ENCODE data around the gene ZDHHC24.
"Not testable (repeated sequence)": the region's sequence is repeated elsewhere in the genome, so short reads cannot be mapped to it uniquely, and the experiment has no call there.

Gene ZDHHC24

DNA sequence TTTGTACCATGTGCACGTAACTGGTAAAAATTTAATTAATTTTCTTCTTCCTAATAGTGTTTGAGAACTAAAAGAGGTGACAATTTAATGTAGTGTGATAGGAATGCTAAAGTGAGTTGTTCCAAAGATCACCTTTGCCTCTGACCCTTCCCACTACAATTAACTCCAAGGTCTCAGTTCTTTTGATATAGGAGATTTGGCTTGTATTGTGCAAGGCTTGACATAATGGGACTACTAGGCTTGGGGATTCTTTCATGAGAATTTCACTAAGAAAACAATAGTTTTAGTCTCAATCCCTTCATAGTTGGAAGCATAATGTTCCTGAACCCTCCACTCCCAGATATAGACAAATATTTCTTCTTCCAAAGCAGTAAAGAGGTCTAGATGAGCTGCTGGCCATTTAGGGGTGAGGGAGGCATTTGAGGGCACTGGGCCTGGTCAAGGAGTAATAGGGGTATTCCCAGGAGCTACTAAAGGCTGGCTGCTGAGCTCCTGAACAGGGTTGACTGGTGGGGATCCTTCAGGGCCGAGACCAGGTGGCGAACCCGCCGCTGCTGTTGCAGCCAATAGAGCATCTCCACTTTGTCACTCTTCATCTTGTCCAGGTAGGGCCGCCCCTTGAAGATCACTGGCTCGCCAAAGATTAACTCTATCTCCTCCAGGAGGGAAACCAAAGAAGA is 44.3 kb upstream of the ZDHHC24 start:
- Histone ChIP-seq H3K36me3 (ENCODE audit: insufficient read depth, low read length) (no peaks in the 10 kb centered on the region; the same call in 1 of the 2 replicates), H3K4me2 (ENCODE audit: insufficient read depth, low read length) (no peak overlapping the region), H3K79me2 (ENCODE audit: insufficient read depth, low read length) (peaks cover 9% of the 10 kb centered on the region), H2AFZ (ENCODE audit: low read depth, low read length) (no peak overlapping the region), H3K9me3 (ENCODE audit: insufficient read depth, low read length, severe bottlenecking) (no peaks in the 10 kb centered on the region), H3K4me3 (ENCODE audit: low read depth in 1 of 2, low read length in 2 of 2) (no peak overlapping the region), H3K27ac (ENCODE audit: low read length) (no peak overlapping the region), H3K4me1 (ENCODE audit: insufficient read depth, low read length) (peaks cover 26% of the 10 kb centered on the region), H3K27me3 (ENCODE audit: insufficient read depth, low read length, poor library complexity) (no peaks in the 10 kb centered on the region), H4K20me1 (ENCODE audit: insufficient read depth, low read length) (no peaks in the 10 kb centered on the region), H3K9ac (ENCODE audit: low read depth, low read length) (no peak overlapping the region)
- DNase-seq: no peak
- ATAC-seq (ENCODE audit: insufficient read depth, low read depth): no peak
- TF ChIP-seq, protein P1, sequence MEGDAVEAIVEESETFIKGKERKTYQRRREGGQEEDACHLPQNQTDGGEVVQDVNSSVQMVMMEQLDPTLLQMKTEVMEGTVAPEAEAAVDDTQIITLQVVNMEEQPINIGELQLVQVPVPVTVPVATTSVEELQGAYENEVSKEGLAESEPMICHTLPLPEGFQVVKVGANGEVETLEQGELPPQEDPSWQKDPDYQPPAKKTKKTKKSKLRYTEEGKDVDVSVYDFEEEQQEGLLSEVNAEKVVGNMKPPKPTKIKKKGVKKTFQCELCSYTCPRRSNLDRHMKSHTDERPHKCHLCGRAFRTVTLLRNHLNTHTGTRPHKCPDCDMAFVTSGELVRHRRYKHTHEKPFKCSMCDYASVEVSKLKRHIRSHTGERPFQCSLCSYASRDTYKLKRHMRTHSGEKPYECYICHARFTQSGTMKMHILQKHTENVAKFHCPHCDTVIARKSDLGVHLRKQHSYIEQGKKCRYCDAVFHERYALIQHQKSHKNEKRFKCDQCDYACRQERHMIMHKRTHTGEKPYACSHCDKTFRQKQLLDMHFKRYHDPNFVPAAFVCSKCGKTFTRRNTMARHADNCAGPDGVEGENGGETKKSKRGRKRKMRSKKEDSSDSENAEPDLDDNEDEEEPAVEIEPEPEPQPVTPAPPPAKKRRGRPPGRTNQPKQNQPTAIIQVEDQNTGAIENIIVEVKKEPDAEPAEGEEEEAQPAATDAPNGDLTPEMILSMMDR (IDR thresholded peaks at IDR 0.05; ENCODE audit: borderline replicate concordance, extremely low read depth, low read length, poor library complexity, severe bottlenecking): no peak
- no peak for TF ChIP-seq EZH2 (IDR thresholded peaks at IDR 0.05; ENCODE audit: borderline replicate concordance, low read depth, low read length, severe bottlenecking)

DNA sequence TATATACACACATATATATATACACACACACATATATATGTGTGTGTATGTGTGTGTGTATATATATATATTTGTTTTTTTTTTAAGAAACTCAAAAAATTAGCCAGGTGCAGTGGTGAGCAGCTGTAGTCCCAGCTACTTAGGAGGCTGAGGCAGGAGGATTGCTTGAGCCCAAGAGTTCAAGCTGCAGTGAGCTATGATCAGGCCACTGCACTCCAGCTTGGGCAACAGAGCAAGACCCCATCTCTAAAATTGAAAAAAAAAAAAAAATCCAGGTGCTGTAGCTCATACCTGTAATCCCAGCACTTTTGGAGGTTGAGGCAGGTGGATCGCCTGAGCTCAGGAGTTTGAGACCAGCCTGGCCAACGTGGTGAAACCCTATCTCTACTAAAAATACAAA is 43.5 kb upstream of the ZDHHC24 start:
- H2AFZ ChIP-seq (ENCODE audit: low read depth, low read length); H3K27ac ChIP-seq (ENCODE audit: low read length); H3K27me3 ChIP-seq (ENCODE audit: insufficient read depth, low read length, poor library complexity); H3K4me3 ChIP-seq (ENCODE audit: low read depth in 1 of 2, low read length in 2 of 2); H3K9ac ChIP-seq (ENCODE audit: low read depth, low read length); H3K9me3 ChIP-seq (ENCODE audit: insufficient read depth, low read length, severe bottlenecking); H4K20me1 ChIP-seq (ENCODE audit: insufficient read depth, low read length); ATAC-seq (ENCODE audit: insufficient read depth, low read depth); H3K36me3 ChIP-seq (ENCODE audit: insufficient read depth, low read length); DNase-seq; H3K4me2 ChIP-seq (ENCODE audit: insufficient read depth, low read length); H3K79me2 ChIP-seq (ENCODE audit: insufficient read depth, low read length): not testable (repeated sequence)
- H3K4me1 ChIP-seq (ENCODE audit: insufficient read depth, low read length): peaks cover 20% of the 10 kb centered on the region

DNA sequence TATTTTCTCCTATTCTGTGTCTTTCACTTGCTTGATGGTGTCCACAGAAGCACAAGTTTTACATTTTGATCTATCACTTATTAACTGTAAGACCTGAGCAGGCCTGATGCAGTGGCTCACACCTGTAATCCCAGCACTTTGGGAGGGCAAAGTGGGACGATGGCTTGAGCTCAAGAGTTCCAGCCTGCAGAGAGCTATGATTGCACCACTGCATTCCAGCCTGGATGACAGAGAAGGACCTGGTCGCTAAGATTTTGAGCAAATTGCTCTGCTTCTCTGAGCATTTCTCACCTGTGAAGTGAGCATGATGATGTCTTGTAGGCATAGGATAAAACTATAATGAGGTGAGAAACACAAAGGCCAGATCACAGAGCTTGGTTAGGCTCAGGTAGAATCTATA is 40.3 kb upstream of the ZDHHC24 start:
- no peaks in the 10 kb centered on the region for H4K20me1 ChIP-seq (ENCODE audit: insufficient read depth, low read length)
- no peak overlapping the region for H3K9ac ChIP-seq (ENCODE audit: low read depth, low read length)
- ATAC-seq (ENCODE audit: insufficient read depth, low read depth): no peak
- H3K4me3 ChIP-seq (ENCODE audit: low read depth in 1 of 2, low read length in 2 of 2): no peak overlapping the region
- no peaks in the 10 kb centered on the region for H3K4me1 ChIP-seq (ENCODE audit: insufficient read depth, low read length)
- H3K36me3 ChIP-seq (ENCODE audit: insufficient read depth, low read length): no peaks in the 10 kb centered on the region
- H3K27me3 ChIP-seq (ENCODE audit: insufficient read depth, low read length, poor library complexity): no peaks in the 10 kb centered on the region
- TF ChIP-seq, protein P1 (IDR thresholded peaks at IDR 0.05; ENCODE audit: borderline replicate concordance, extremely low read depth, low read length, poor library complexity, severe bottlenecking): no peak
- TF ChIP-seq EZH2 (IDR thresholded peaks at IDR 0.05; ENCODE audit: borderline replicate concordance, low read depth, low read length, severe bottlenecking): no peak
- no peak overlapping the region for H3K27ac ChIP-seq (ENCODE audit: low read length)
- no peaks in the 10 kb centered on the region for H3K79me2 ChIP-seq (ENCODE audit: insufficient read depth, low read length)
- no peak overlapping the region for H3K4me2 ChIP-seq (ENCODE audit: insufficient read depth, low read length)
- H3K9me3 ChIP-seq (ENCODE audit: insufficient read depth, low read length, severe bottlenecking): peaks cover 5% of the 10 kb centered on the region
- no peak for DNase-seq
- H2AFZ ChIP-seq (ENCODE audit: low read depth, low read length): no peak overlapping the region

DNA sequence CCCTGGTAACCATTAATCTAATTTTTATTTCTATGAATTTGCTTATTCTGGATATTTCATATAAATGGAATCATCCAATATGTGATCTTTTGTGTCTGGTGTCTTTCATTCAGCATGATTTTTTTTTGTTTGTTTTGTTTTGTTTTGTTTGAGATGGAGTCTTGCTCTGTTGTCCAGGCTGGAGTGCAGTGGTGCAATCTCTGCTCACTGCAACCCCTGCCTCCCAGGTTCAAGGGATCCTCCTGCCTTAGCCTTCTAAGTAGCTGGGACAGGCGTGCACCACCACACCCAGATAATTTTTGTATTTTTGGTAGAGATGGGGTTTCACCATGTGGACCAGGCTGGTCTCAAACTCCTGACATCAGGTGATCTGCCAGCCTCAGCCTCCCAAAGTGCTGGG is 39.6 kb upstream of the ZDHHC24 start:
- not testable (repeated sequence) for H3K4me2 ChIP-seq (ENCODE audit: insufficient read depth, low read length); H3K9me3 ChIP-seq (ENCODE audit: insufficient read depth, low read length, severe bottlenecking); H2AFZ ChIP-seq (ENCODE audit: low read depth, low read length); H3K4me1 ChIP-seq (ENCODE audit: insufficient read depth, low read length); H3K79me2 ChIP-seq (ENCODE audit: insufficient read depth, low read length); DNase-seq; H3K4me3 ChIP-seq (ENCODE audit: low read depth in 1 of 2, low read length in 2 of 2); ATAC-seq (ENCODE audit: insufficient read depth, low read depth); H3K27me3 ChIP-seq (ENCODE audit: insufficient read depth, low read length, poor library complexity); H3K9ac ChIP-seq (ENCODE audit: low read depth, low read length); H3K36me3 ChIP-seq (ENCODE audit: insufficient read depth, low read length); H4K20me1 ChIP-seq (ENCODE audit: insufficient read depth, low read length); H3K27ac ChIP-seq (ENCODE audit: low read length)

DNA sequence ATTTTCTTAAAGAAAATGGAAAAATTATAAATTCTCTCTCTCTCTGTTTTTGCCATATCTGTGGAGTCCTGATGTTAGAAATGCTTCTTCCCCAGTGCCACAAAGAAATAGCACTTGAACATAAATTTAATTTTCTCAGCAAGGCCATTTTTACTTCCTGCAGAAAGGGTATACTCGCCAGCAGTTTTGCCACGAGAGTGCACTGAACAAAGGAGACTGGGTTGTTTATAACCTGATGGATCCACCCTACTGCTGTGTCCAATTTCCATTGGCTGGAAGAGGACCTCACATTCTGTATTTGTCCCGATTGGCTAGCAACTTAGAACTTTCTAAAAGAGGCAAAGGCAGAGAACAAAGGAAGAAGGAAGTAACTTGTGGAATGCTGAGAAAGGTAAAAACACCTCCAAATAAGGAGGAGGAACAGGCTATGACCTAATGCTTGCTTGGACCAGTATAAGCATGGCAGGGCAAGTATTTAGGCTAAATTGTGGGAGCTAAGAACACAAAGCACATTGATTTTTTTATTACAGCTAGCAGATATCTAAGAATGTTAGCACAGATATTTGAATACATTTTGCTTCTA is 36.8 kb upstream of the ZDHHC24 start:
- H3K79me2 ChIP-seq (ENCODE audit: insufficient read depth, low read length); H3K4me1 ChIP-seq (ENCODE audit: insufficient read depth, low read length); H3K36me3 ChIP-seq (ENCODE audit: insufficient read depth, low read length); H3K4me3 ChIP-seq (ENCODE audit: low read depth in 1 of 2, low read length in 2 of 2); H2AFZ ChIP-seq (ENCODE audit: low read depth, low read length); H3K27me3 ChIP-seq (ENCODE audit: insufficient read depth, low read length, poor library complexity); ATAC-seq (ENCODE audit: insufficient read depth, low read depth); DNase-seq; H4K20me1 ChIP-seq (ENCODE audit: insufficient read depth, low read length); H3K9me3 ChIP-seq (ENCODE audit: insufficient read depth, low read length, severe bottlenecking); H3K9ac ChIP-seq (ENCODE audit: low read depth, low read length); H3K27ac ChIP-seq (ENCODE audit: low read length); H3K4me2 ChIP-seq (ENCODE audit: insufficient read depth, low read length): not testable (repeated sequence)
